Keratinocyte (primary cell): ENCODE data around the gene FAM20B. TPM values are rescaled to one million over a fixed set of nuclear protein-coding genes. Genes with fewer than 3 reads are reported as not detected.

Experiments
- DNase-seq: peaks from one replicate; pipeline ENCODE4 v3.0.0-alpha.2; 2011; ENCODE audit warnings: low read depth, missing footprints, low spot score
- FAIRE-seq: peaks from 2 replicates; lab custom pipeline; 2011; peaks lifted over from hg19 to GRCh38; lab: Jason Lieb, UNC
- H2AFZ ChIP-seq: 2 replicates; pipeline ENCODE4 v1.6.0; 2012; ENCODE audit warnings: low read length, control low read depth, inconsistent platforms; ENCODE audit not compliant: control insufficient read depth
- H3K27ac ChIP-seq: 2 replicates; pipeline ENCODE4 v1.5.1; 2011; ENCODE audit warnings: low read length; ENCODE audit not compliant: control insufficient read depth, insufficient read depth
- H3K27me3 ChIP-seq: 3 replicates; pipeline ENCODE4 v1.6.0; 2011; ENCODE audit warnings: low read length; ENCODE audit not compliant: control insufficient read depth, insufficient read depth; ENCODE audit errors: extremely low read depth
- H3K36me3 ChIP-seq, 2 experiments: 2 replicates in 1 of 2; 3 replicates in 1 of 2; pipeline ENCODE4 v1.5.1; 2011; ENCODE audit warnings: low read length in 2 of 2, mild to moderate bottlenecking in 1 of 2; ENCODE audit not compliant: control insufficient read depth in 2 of 2, insufficient read depth in 2 of 2; ENCODE audit errors: extremely low read depth in 1 of 2
- H3K4me1 ChIP-seq: 3 replicates; pipeline ENCODE4 v1.5.1; 2011; ENCODE audit warnings: low read length; ENCODE audit not compliant: control insufficient read depth, insufficient read depth; ENCODE audit errors: extremely low read depth
- H3K4me2 ChIP-seq: 3 replicates; pipeline ENCODE4 v1.6.0; 2011; ENCODE audit warnings: low read depth, low read length; ENCODE audit not compliant: control insufficient read depth, insufficient read depth; ENCODE audit errors: extremely low read depth
- H3K4me3 ChIP-seq, 3 experiments: fragments of 200-600 bp in 1 of 3; sonication (generic) in 1 of 3; 2 replicates in 2 of 3; 3 replicates in 1 of 3; pipeline ENCODE4 v1.5.1; 2011 to 2016; ENCODE audit warnings: low read length in 3 of 3, mild to moderate bottlenecking in 3 of 3, control low read depth in 2 of 3, inconsistent platforms in 1 of 3, low read depth in 1 of 3, mixed read lengths in 1 of 3, mixed run types in 1 of 3, moderate library complexity in 1 of 3; ENCODE audit not compliant: control insufficient read depth in 2 of 3, insufficient read depth in 2 of 3; ENCODE audit errors: extremely low read depth in 1 of 3
- H3K79me2 ChIP-seq: 2 replicates; pipeline ENCODE4 v1.6.0; 2012; ENCODE audit warnings: low read length; ENCODE audit not compliant: control insufficient read depth, insufficient read depth
- H3K9ac ChIP-seq: 3 replicates; pipeline ENCODE4 v1.6.0; 2011; ENCODE audit warnings: low read length; ENCODE audit not compliant: control insufficient read depth, insufficient read depth; ENCODE audit errors: extremely low read depth
- H3K9me1 ChIP-seq: 3 replicates; pipeline ENCODE4 v1.6.0; 2011; ENCODE audit warnings: low read length; ENCODE audit not compliant: control insufficient read depth, insufficient read depth; ENCODE audit errors: extremely low read depth
- H3K9me3 ChIP-seq: 2 replicates; pipeline ENCODE4 v1.5.1; 2012; ENCODE audit warnings: low read depth, low read length; ENCODE audit not compliant: control insufficient read depth
- H4K20me1 ChIP-seq: 3 replicates; pipeline ENCODE4 v1.6.0; 2011; ENCODE audit warnings: low read length; ENCODE audit not compliant: control insufficient read depth, insufficient read depth; ENCODE audit errors: extremely low read depth
- CTCF ChIP-seq, 3 experiments: IDR thresholded peaks in 1 of 3; conservative IDR thresholded peaks in 1 of 3; optimal IDR thresholded peaks in 1 of 3; 2 replicates in 2 of 3; 3 replicates in 1 of 3; pipeline versions ENCODE3 to v1.5.1; 2011; ENCODE audit warnings: low read length in 3 of 3, mild to moderate bottlenecking in 3 of 3, moderate library complexity in 2 of 3, control low read depth in 1 of 3, inconsistent platforms in 1 of 3; ENCODE audit not compliant: insufficient read depth in 2 of 3; ENCODE audit errors: extremely low read depth in 1 of 3
- EZH2 ChIP-seq: IDR thresholded peaks from one replicate; pipeline ENCODE4 v1.6.1; 2012; ENCODE audit warnings: inconsistent platforms, mild to moderate bottlenecking, low read length, moderate library complexity
- dilution Hi-C: fragments of 300-500 bp; cut with MboI; formaldehyde crosslinking; loops from one replicate; pipeline ENCODE4 v1.7.0; 2020; ENCODE audit warnings: low sequenced_read_pairs; ENCODE audit not compliant: extremely low pct_ligation_motif_present
- polyA plus RNA-seq, 5 experiments: library from polyadenylated mRNA; depleted of rRNA in 3 of 5; stranded (reverse) in 3 of 5; stranded (forward) in 1 of 5; unstranded in 1 of 5; fragments of >200 nt; gene quantifications; 1 replicate in 1 of 5; 2 replicates in 3 of 5; 3 replicates in 1 of 5; pipeline versions ENCODE4 v1.2.1 to v1.2.3, GENCODE V29; 2011 to 2012; ENCODE audit warnings: missing spikeins in 2 of 5, low read depth in 1 of 5, low replicate concordance in 1 of 5

Gene FAM20B
- polyA plus RNA-seq, 1 donor (not counting 4 experiments of a cell fraction or from before 2014, with no cell fraction given) = 20.1 TPM

- Histone ChIP-seq H2AFZ (peak overlapping the region; percentile 88), H3K9ac (no peak overlapping the region), H3K4me3 (no peak overlapping the region), H3K4me1 (no peaks in the 10 kb centered on the region), H3K4me2 (no peak overlapping the region), H3K36me3 (no peaks in the 10 kb centered on the region), H3K27me3 (no peaks in the 10 kb centered on the region), H3K79me2 (no peaks in the 10 kb centered on the region), H3K27ac (no peak overlapping the region), H4K20me1 (no peaks in the 10 kb centered on the region), H3K9me1 (no peaks in the 10 kb centered on the region), H3K9me3 (no peaks in the 10 kb centered on the region)
- FAIRE-seq = peak; percentile 36
- dilution Hi-C loops = no loop called here
- peak; percentile 89 to 98 (median 95) for TF ChIP-seq CTCF (optimal IDR thresholded peaks at IDR 0.05 in 1 of 3, IDR thresholded peaks at IDR 0.05 in 1 of 3, conservative IDR thresholded peaks at IDR 0.05 in 1 of 3; ENCODE audit: extremely low read depth in 1 of 3, insufficient read depth in 2 of 3, low read length in 3 of 3)
- TF ChIP-seq EZH2 = no peak
- no peak for DNase-seq
These were observed 22.9 kb upstream of the FAM20B start for GRCh38 chr1:179002552-179003345.

DNA sequence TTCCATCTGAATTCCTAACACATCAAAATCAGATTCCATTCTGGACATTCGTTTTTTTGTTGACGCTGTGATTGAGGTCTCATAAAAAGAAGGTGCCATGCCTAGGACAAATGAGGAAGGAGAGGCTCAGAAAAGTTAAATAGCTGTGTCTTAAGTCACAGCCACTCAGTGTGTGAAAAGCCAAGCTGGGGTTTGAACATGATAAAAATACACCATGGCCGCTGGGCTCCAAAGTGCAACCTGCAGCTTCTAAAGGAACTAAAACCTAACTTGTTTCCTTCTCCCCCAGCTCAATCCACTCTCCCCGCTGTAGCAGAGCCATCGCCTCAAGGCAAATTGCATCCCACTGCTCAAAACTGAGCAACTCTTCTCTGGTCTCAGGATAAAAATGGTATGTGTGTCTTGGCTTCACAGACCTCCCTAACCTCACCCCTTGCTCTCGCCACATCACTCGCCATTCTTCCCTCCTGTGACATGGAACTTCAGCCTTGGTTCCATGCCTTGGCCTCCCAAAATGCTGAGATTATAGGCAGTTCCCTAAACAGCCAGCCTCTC lies 22.1 kb upstream of the FAM20B start:
- no peaks in the 10 kb centered on the region for H3K9me1 ChIP-seq
- no peak overlapping the region for H3K4me2 ChIP-seq

More for the DNA sequence above, 22.1 kb upstream of the FAM20B start:
- Histone ChIP-seq H3K4me3 (no peak overlapping the region), H2AFZ (no peak overlapping the region), H3K36me3 (no peaks in the 10 kb centered on the region), H3K4me1 (no peaks in the 10 kb centered on the region), H4K20me1 (no peaks in the 10 kb centered on the region), H3K27ac (no peak overlapping the region), H3K27me3 (no peaks in the 10 kb centered on the region), H3K9ac (no peak overlapping the region), H3K79me2 (no peaks in the 10 kb centered on the region), H3K9me3 (no peaks in the 10 kb centered on the region)
- DNase-seq (no peak), FAIRE-seq (no peak)
- dilution Hi-C loops = no loop called here
- TF ChIP-seq EZH2 = no peak
- TF ChIP-seq CTCF (optimal IDR thresholded peaks at IDR 0.05 in 1 of 3, IDR thresholded peaks at IDR 0.05 in 1 of 3, conservative IDR thresholded peaks at IDR 0.05 in 1 of 3; ENCODE audit: extremely low read depth in 1 of 3, insufficient read depth in 2 of 3, low read length in 3 of 3) = no peak
